Endothelial cell of umbilical vein (primary cell): Measurements from ENCODE around the gene RAB40B.

ENCODE experiments used
- EZH2 ChIP-seq: IDR thresholded peaks from 2 replicates; pipeline ENCODE4 v1.6.1; 2012; ENCODE audit warnings: borderline replicate concordance, low read depth, mild to moderate bottlenecking, moderate library complexity, low read length, inconsistent platforms; ENCODE audit not compliant: severe bottlenecking
- FOS ChIP-seq: IDR thresholded peaks from 2 replicates; pipeline ENCODE4 v1.6.1; 2011; ENCODE audit warnings: mild to moderate bottlenecking, low read length, moderate library complexity, borderline replicate concordance; ENCODE audit not compliant: insufficient read depth
- GATA2 ChIP-seq: IDR thresholded peaks from 2 replicates; pipeline ENCODE4 v1.7.0; 2011; ENCODE audit warnings: low read depth, mild to moderate bottlenecking, moderate library complexity, mixed read lengths, low read length; ENCODE audit not compliant: insufficient read length, insufficient read depth
- JUN ChIP-seq: IDR thresholded peaks from 2 replicates; pipeline ENCODE4 v1.6.1; 2011; ENCODE audit warnings: borderline replicate concordance, low read depth; ENCODE audit not compliant: insufficient read length, insufficient read depth
- MYC ChIP-seq: IDR thresholded peaks from one replicate; pipeline ENCODE4 v1.6.1; 2011; ENCODE audit warnings: mild to moderate bottlenecking, low read depth, low read length
- POLR2A ChIP-seq: IDR thresholded peaks from 2 replicates; pipeline ENCODE4 v1.6.1; 2012; ENCODE audit warnings: low read depth, mild to moderate bottlenecking, control low read depth, low read length
- POLR2AphosphoS5 ChIP-seq: IDR thresholded peaks from 2 replicates; pipeline ENCODE4 v1.6.1; 2012; ENCODE audit warnings: low read depth, mild to moderate bottlenecking, control low read depth, low read length, moderate library complexity; ENCODE audit not compliant: insufficient read depth
- TF ChIP-seq, protein P1 (sequence below), 2 donors: IDR thresholded peaks; 1 replicate in 1 of 2; 2 replicates in 1 of 2; pipeline ENCODE4 v1.5.1; 2011; ENCODE audit warnings: low read length in 2 of 2, mild to moderate bottlenecking in 2 of 2, moderate library complexity in 2 of 2, control low read depth in 1 of 2, inconsistent platforms in 1 of 2, low read depth in 1 of 2; ENCODE audit not compliant: insufficient read depth in 1 of 2; ENCODE audit errors: extremely low read depth in 1 of 2
- TF ChIP-seq, protein P2 (sequence below): IDR thresholded peaks from 2 replicates; pipeline ENCODE4 v1.6.1; 2011; ENCODE audit not compliant: insufficient read depth, insufficient read length

DNA sequence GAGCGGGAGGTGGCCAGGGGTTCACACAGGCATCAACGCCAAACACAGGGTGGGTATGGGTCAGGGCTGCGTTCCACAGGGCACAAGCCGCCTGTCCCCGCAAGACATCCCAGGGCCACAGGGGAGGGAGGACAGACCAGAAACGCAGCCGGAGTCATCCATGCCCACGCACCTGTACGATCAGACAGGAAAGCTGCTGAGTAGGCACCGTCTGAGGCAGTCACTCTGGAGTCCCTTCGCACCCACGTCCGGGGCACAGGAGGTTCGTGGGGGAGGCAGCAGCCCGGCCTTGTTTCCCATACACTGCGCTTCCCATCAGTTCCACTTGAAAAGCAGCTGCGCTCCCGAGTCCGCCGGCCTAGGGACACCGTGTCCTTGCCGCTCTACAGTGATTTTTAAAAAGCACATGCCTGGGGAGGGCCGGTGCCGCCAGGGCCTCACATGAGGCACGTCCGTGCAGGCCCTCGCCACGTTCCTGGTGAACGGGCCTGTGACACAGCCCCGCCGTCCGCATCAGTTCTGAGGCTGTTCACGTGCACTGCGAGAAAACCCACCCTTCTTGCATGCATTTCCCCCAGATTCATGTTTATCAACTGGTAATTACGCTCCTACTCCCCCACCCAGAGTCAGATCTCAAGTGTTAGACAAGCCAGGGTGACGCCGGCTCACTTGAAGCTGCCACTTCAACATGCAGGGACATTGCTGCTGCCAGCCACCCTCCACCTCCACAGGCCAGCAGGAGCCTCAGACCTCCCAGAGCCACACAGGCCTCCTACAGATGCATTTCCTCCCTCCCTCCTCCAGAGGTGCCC lies 85.0 kb downstream of the RAB40B start:
- TF ChIP-seq POLR2AphosphoS5, result peak; percentile 15
- TF ChIP-seq, protein P1, sequence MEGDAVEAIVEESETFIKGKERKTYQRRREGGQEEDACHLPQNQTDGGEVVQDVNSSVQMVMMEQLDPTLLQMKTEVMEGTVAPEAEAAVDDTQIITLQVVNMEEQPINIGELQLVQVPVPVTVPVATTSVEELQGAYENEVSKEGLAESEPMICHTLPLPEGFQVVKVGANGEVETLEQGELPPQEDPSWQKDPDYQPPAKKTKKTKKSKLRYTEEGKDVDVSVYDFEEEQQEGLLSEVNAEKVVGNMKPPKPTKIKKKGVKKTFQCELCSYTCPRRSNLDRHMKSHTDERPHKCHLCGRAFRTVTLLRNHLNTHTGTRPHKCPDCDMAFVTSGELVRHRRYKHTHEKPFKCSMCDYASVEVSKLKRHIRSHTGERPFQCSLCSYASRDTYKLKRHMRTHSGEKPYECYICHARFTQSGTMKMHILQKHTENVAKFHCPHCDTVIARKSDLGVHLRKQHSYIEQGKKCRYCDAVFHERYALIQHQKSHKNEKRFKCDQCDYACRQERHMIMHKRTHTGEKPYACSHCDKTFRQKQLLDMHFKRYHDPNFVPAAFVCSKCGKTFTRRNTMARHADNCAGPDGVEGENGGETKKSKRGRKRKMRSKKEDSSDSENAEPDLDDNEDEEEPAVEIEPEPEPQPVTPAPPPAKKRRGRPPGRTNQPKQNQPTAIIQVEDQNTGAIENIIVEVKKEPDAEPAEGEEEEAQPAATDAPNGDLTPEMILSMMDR (IDR thresholded peaks at IDR 0.05; ENCODE audit: extremely low read depth in 1 of 2, insufficient read depth in 1 of 2, low read depth in 1 of 2, low read length in 2 of 2), result no peak
- TF ChIP-seq POLR2A, result no peak
- TF ChIP-seq JUN, result no peak
- no peak for TF ChIP-seq EZH2
- TF ChIP-seq FOS, result no peak
- TF ChIP-seq, protein P2, sequence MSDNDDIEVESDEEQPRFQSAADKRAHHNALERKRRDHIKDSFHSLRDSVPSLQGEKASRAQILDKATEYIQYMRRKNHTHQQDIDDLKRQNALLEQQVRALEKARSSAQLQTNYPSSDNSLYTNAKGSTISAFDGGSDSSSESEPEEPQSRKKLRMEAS, result no peak
- no peak for TF ChIP-seq MYC
- TF ChIP-seq GATA2, result no peak
